Fibroblast of skin of right quadriceps (primary cell): ENCODE data around the gene CENPU.
A peak's percentile ranks its signal among the peaks of the same experiment; 100 is the strongest.
"Not testable (repeated sequence)": the region's sequence is repeated elsewhere in the genome, so short reads cannot be mapped to it uniquely, and the experiment has no call there.

ENCODE experiments used
- DNase-seq: peaks from one replicate; pipeline ENCODE4 v3.0.0-alpha.2; 2013

The CENPU gene

GRCh38 chr4:184733654-184734524 is at the start of gene CENPU:
Gene CENPU (minus strand): TSS chr4:184734096. CDS start chr4:184734062, 34 bp downstream.
- DNase-seq = peak; percentile 99

- DNase-seq = no peak
These were observed 49.0 kb upstream of the CENPU start for GRCh38 chr4:184782731-184783373.

- DNase-seq = not testable (repeated sequence)
These were observed 45.3 kb upstream of the CENPU start for GRCh38 chr4:184779160-184779559.

- no peak for DNase-seq
These were observed 44.4 kb upstream of the CENPU start for GRCh38 chr4:184778325-184778724.

GRCh38 chr4:184776821-184777220 is 42.9 kb upstream of the CENPU start:
- DNase-seq = no peak

- no peak for DNase-seq
These were observed 42.1 kb upstream of the CENPU start for GRCh38 chr4:184775854-184776555.

GRCh38 chr4:184774152-184774551 is 40.3 kb upstream of the CENPU start:
- DNase-seq = no peak

GRCh38 chr4:184771416-184771815 is 37.5 kb upstream of the CENPU start:
- no peak for DNase-seq

GRCh38 chr4:184769141-184769765 is 35.4 kb upstream of the CENPU start:
- DNase-seq = no peak

GRCh38 chr4:184768296-184768695 is 34.4 kb upstream of the CENPU start:
- DNase-seq = peak; percentile 19

GRCh38 chr4:184766446-184766845 is 32.5 kb upstream of the CENPU start:
- no peak for DNase-seq

GRCh38 chr4:184765473-184766340 is 31.8 kb upstream of the CENPU start:
- no peak for DNase-seq

- no peak for DNase-seq
These were observed 30.7 kb upstream of the CENPU start for GRCh38 chr4:184764601-184765000.

- DNase-seq = peak; percentile 70
These were observed 29.4 kb upstream of the CENPU start for GRCh38 chr4:184763150-184763780.

GRCh38 chr4:184762100-184762499 is 28.2 kb upstream of the CENPU start:
- no peak for DNase-seq

- DNase-seq = no peak
These were observed 26.8 kb upstream of the CENPU start for GRCh38 chr4:184760681-184761080.

- DNase-seq = peak; percentile 59
These were observed 23.9 kb upstream of the CENPU start for GRCh38 chr4:184757810-184758209.

- peak; percentile 24 for DNase-seq
These were observed 22.5 kb upstream of the CENPU start for GRCh38 chr4:184756399-184756798.

GRCh38 chr4:184755278-184755677 is 21.4 kb upstream of the CENPU start:
- peak; percentile 21 for DNase-seq

- no peak for DNase-seq
These were observed 18.8 kb upstream of the CENPU start for GRCh38 chr4:184752496-184753275.

- DNase-seq = no peak
These were observed 17.7 kb upstream of the CENPU start for GRCh38 chr4:184751585-184751956.
